ENCODE results near the gene SLC18B1.

SLC18B1 gene

GRCh38 chr6:132812756-132813172, 14.3 kb upstream of the SLC18B1 start:
- H3K79me2 ChIP-seq (ENCODE audit: control insufficient read depth, insufficient read depth, low read length, poor library complexity): peaks cover 9% of the 10 kb centered on the region
- no peak overlapping the region for H4K8ac ChIP-seq (ENCODE audit: low read depth, low read length)
- no peak overlapping the region for H3K4me3 ChIP-seq (ENCODE audit: low read depth, low read length)
- H3K9ac ChIP-seq (ENCODE audit: low read length): no peak overlapping the region
- no peak overlapping the region for H2AFZ ChIP-seq (ENCODE audit: insufficient read depth, low read length, poor library complexity)
- H2BK5ac ChIP-seq (ENCODE audit: low read depth, low read length, poor library complexity): no peak overlapping the region
- no peak overlapping the region for H3K14ac ChIP-seq (ENCODE audit: low read length)
- no peak overlapping the region for H4K91ac ChIP-seq (ENCODE audit: low read depth, low read length)
- no peak for DNase-seq
- H3K79me1 ChIP-seq (ENCODE audit: low read length): peaks cover 6% of the 10 kb centered on the region
- H3K23ac ChIP-seq (ENCODE audit: low read length): no peak overlapping the region
- H3K18ac ChIP-seq (ENCODE audit: low read length): no peak overlapping the region
- no peaks in the 10 kb centered on the region for H3K9me3 ChIP-seq (ENCODE audit: insufficient read depth, low read depth, low read length)
- H2BK120ac ChIP-seq (ENCODE audit: insufficient read depth, low read length, poor library complexity): no peak overlapping the region
- H3K4me1 ChIP-seq (ENCODE audit: control insufficient read depth in 1 of 2, insufficient read depth in 2 of 2, low read length in 2 of 2): peaks cover 0 to 3% of the 10 kb centered on the region in 2 experiments
- H4K12ac ChIP-seq (ENCODE audit: low read depth, low read length): no peak overlapping the region
- H3K36me3 ChIP-seq (ENCODE audit: control insufficient read depth in 1 of 2, insufficient read depth in 2 of 2, low read length in 2 of 2): peaks cover 3 to 19% of the 10 kb centered on the region in 2 experiments
- peak overlapping the region; percentile 75 for H3K4me2 ChIP-seq (ENCODE audit: low read length)
- no peak overlapping the region for H2BK12ac ChIP-seq (ENCODE audit: low read length)
- H3K27me3 ChIP-seq (ENCODE audit: insufficient read depth, low read length): no peaks in the 10 kb centered on the region
- H2AK5ac ChIP-seq (ENCODE audit: low read length): no peak overlapping the region
- H3K4ac ChIP-seq (ENCODE audit: low read depth, low read length): no peak overlapping the region
- H3K27ac ChIP-seq (ENCODE audit: low read depth, low read length): no peak overlapping the region
- WGBS (ENCODE audit: extremely low coverage, insufficient coverage, insufficient read length): no CpG with 5 or more reads among the region's 5 CpGs

- Histone ChIP-seq H3K4me1 (ENCODE audit: control insufficient read depth in 1 of 2, insufficient read depth in 2 of 2, low read length in 2 of 2) (peaks cover 0 to 3% of the 10 kb centered on the region in 2 experiments), H3K79me2 (ENCODE audit: control insufficient read depth, insufficient read depth, low read length, poor library complexity) (peaks cover 9% of the 10 kb centered on the region), H3K36me3 (ENCODE audit: control insufficient read depth in 1 of 2, insufficient read depth in 2 of 2, low read length in 2 of 2) (peaks cover 3 to 15% of the 10 kb centered on the region in 2 experiments), H3K27ac (ENCODE audit: low read depth, low read length) (no peak overlapping the region), H3K79me1 (ENCODE audit: low read length) (peaks cover 6% of the 10 kb centered on the region), H2BK5ac (ENCODE audit: low read depth, low read length, poor library complexity) (no peak overlapping the region), H2AFZ (ENCODE audit: insufficient read depth, low read length, poor library complexity) (no peak overlapping the region), H3K18ac (ENCODE audit: low read length) (no peak overlapping the region), H2BK120ac (ENCODE audit: insufficient read depth, low read length, poor library complexity) (no peak overlapping the region), H3K4me3 (ENCODE audit: low read depth, low read length) (no peak overlapping the region), H3K9ac (ENCODE audit: low read length) (no peak overlapping the region), H3K4me2 (ENCODE audit: low read length) (no peak overlapping the region), H3K23ac (ENCODE audit: low read length) (no peak overlapping the region), H3K4ac (ENCODE audit: low read depth, low read length) (no peak overlapping the region), H3K14ac (ENCODE audit: low read length) (no peak overlapping the region), H2AK5ac (ENCODE audit: low read length) (no peak overlapping the region), H2BK12ac (ENCODE audit: low read length) (no peak overlapping the region), H4K91ac (ENCODE audit: low read depth, low read length) (no peak overlapping the region), H4K12ac (ENCODE audit: low read depth, low read length) (no peak overlapping the region), H3K9me3 (ENCODE audit: insufficient read depth, low read depth, low read length) (no peaks in the 10 kb centered on the region), H4K8ac (ENCODE audit: low read depth, low read length) (no peak overlapping the region), H3K27me3 (ENCODE audit: insufficient read depth, low read length) (no peaks in the 10 kb centered on the region)
- WGBS (ENCODE audit: extremely low coverage, insufficient coverage, insufficient read length): no CpG with 5 or more reads among the region's 2 CpGs
- DNase-seq: peak in 1 of 2 donors; percentile 6
Measured at GRCh38 chr6:132812255-132812732, 13.9 kb upstream of the SLC18B1 start.

GRCh38 chr6:132811276-132811675, 12.8 kb upstream of the SLC18B1 start:
- no peak overlapping the region for H3K4ac ChIP-seq (ENCODE audit: low read depth, low read length)

DNA sequence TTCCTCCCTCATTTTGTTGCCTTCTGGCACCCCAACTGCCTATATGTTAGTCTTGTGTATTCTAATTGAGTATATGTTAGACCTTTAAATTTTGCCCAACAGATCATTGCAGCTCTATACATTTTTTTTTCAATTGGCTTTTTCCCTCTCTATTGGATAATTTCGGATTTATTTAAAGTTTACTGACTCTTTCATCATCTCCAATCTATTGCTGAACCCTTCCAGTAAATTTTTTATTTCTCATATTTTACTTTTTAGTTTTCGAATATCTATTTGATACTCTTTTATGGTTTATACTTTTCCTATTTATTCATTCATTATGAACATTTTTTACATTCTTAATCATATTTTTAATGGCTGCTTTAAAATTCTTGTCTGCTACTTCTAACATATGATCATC, 7.1 kb upstream of the SLC18B1 start:
- Histone ChIP-seq H4K8ac (ENCODE audit: low read depth, low read length) (no peak overlapping the region), H3K36me3 (ENCODE audit: control insufficient read depth in 1 of 2, insufficient read depth in 2 of 2, low read length in 2 of 2) (no peaks in the 10 kb centered on the region), H3K4me1 (ENCODE audit: control insufficient read depth in 1 of 2, insufficient read depth in 2 of 2, low read length in 2 of 2) (no peaks in the 10 kb centered on the region), H3K9me3 (ENCODE audit: insufficient read depth, low read depth, low read length) (no peaks in the 10 kb centered on the region), H3K4me3 (ENCODE audit: low read depth, low read length) (no peak overlapping the region), H4K12ac (ENCODE audit: low read depth, low read length) (no peak overlapping the region), H3K4me2 (ENCODE audit: low read length) (no peak overlapping the region), H3K79me2 (ENCODE audit: control insufficient read depth, insufficient read depth, low read length, poor library complexity) (no peaks in the 10 kb centered on the region), H2AFZ (ENCODE audit: insufficient read depth, low read length, poor library complexity) (no peak overlapping the region), H3K23ac (ENCODE audit: low read length) (no peak overlapping the region), H2BK120ac (ENCODE audit: insufficient read depth, low read length, poor library complexity) (no peak overlapping the region), H3K4ac (ENCODE audit: low read depth, low read length) (no peak overlapping the region), H3K9ac (ENCODE audit: low read length) (no peak overlapping the region), H3K27ac (ENCODE audit: low read depth, low read length) (no peak overlapping the region), H2AK5ac (ENCODE audit: low read length) (no peak overlapping the region), H4K91ac (ENCODE audit: low read depth, low read length) (no peak overlapping the region), H3K18ac (ENCODE audit: low read length) (no peak overlapping the region), H3K79me1 (ENCODE audit: low read length) (no peaks in the 10 kb centered on the region), H2BK5ac (ENCODE audit: low read depth, low read length, poor library complexity) (no peak overlapping the region), H3K14ac (ENCODE audit: low read length) (no peak overlapping the region), H3K27me3 (ENCODE audit: insufficient read depth, low read length) (no peaks in the 10 kb centered on the region), H2BK12ac (ENCODE audit: low read length) (no peak overlapping the region)
- DNase-seq: no peak
- WGBS (ENCODE audit: extremely low coverage, insufficient coverage, insufficient read length): no CpG with 5 or more reads among the region's 2 CpGs

More at GRCh38 chr6:132811276-132811675, 12.8 kb upstream of the SLC18B1 start:
- Histone ChIP-seq H3K4me1 (ENCODE audit: control insufficient read depth in 1 of 2, insufficient read depth in 2 of 2, low read length in 2 of 2) (peaks cover 0 to 3% of the 10 kb centered on the region in 2 experiments), H3K79me1 (ENCODE audit: low read length) (peaks cover 6% of the 10 kb centered on the region), H2AFZ (ENCODE audit: insufficient read depth, low read length, poor library complexity) (no peak overlapping the region), H3K18ac (ENCODE audit: low read length) (no peak overlapping the region), H3K9ac (ENCODE audit: low read length) (no peak overlapping the region), H3K14ac (ENCODE audit: low read length) (no peak overlapping the region), H2BK12ac (ENCODE audit: low read length) (no peak overlapping the region), H3K27ac (ENCODE audit: low read depth, low read length) (no peak overlapping the region), H2BK5ac (ENCODE audit: low read depth, low read length, poor library complexity) (no peak overlapping the region), H4K12ac (ENCODE audit: low read depth, low read length) (no peak overlapping the region), H3K4me2 (ENCODE audit: low read length) (no peak overlapping the region), H3K36me3 (ENCODE audit: control insufficient read depth in 1 of 2, insufficient read depth in 2 of 2, low read length in 2 of 2) (peaks cover 3 to 9% of the 10 kb centered on the region in 2 experiments), H3K4me3 (ENCODE audit: low read depth, low read length) (no peak overlapping the region), H2BK120ac (ENCODE audit: insufficient read depth, low read length, poor library complexity) (no peak overlapping the region), H4K8ac (ENCODE audit: low read depth, low read length) (no peak overlapping the region), H3K23ac (ENCODE audit: low read length) (no peak overlapping the region), H3K27me3 (ENCODE audit: insufficient read depth, low read length) (no peaks in the 10 kb centered on the region), H2AK5ac (ENCODE audit: low read length) (no peak overlapping the region), H3K79me2 (ENCODE audit: control insufficient read depth, insufficient read depth, low read length, poor library complexity) (peaks cover 9% of the 10 kb centered on the region), H4K91ac (ENCODE audit: low read depth, low read length) (no peak overlapping the region), H3K9me3 (ENCODE audit: insufficient read depth, low read depth, low read length) (no peaks in the 10 kb centered on the region)
- no peak for DNase-seq
- no CpG with 5 or more reads among the region's 3 CpGs for WGBS (ENCODE audit: extremely low coverage, insufficient coverage, insufficient read length)

Data from trophoblast cell (in vitro differentiated cells and primary cell).